Gastroesophageal sphincter (tissue), 3 donors: ENCODE data around the gene KHSRP.

Experiments
- CTCF ChIP-seq, 4 experiments: fragments of 200-600 bp in 2 of 4; fragments of 450-650 bp in 2 of 4; sonication (generic) in 1 of 4; IDR thresholded peaks; one replicate each; pipeline ENCODE4 v1.5.1; 2017 to 2019; ENCODE audit warnings: antibody characterized with exemption in 4 of 4, mild to moderate bottlenecking in 2 of 4, moderate library complexity in 2 of 4
- EP300 ChIP-seq: sonication (generic); formaldehyde crosslinking; IDR thresholded peaks from one replicate; pipeline ENCODE4 v1.6.1; 2017; ENCODE audit warnings: antibody characterized with exemption, mild to moderate bottlenecking
- POLR2A ChIP-seq, 2 donors: fragments of 450-650 bp; IDR thresholded peaks; one replicate each; pipeline ENCODE4 v1.6.1; 2017; ENCODE audit warnings: antibody characterized with exemption in 2 of 2, mild to moderate bottlenecking in 2 of 2, moderate library complexity in 1 of 2
- POLR2AphosphoS5 ChIP-seq: sonication (generic); formaldehyde crosslinking; IDR thresholded peaks from one replicate; pipeline ENCODE4 v1.6.1; 2017; ENCODE audit warnings: antibody characterized with exemption

- TF ChIP-seq POLR2A (IDR thresholded peaks at IDR 0.05) (no peak), CTCF (IDR thresholded peaks at IDR 0.05) (no peak), POLR2AphosphoS5 (no peak), EP300 (no peak)
Observed at GRCh38 chr19:6429419-6430221, 5.0 kb upstream of the KHSRP start.
